ENCODE measurements around the gene ZFAND3.
"Not testable (repeated sequence)": the region's sequence is repeated elsewhere in the genome, so short reads cannot be mapped to it uniquely, and the experiment has no call there.

ZFAND3 gene

DNA sequence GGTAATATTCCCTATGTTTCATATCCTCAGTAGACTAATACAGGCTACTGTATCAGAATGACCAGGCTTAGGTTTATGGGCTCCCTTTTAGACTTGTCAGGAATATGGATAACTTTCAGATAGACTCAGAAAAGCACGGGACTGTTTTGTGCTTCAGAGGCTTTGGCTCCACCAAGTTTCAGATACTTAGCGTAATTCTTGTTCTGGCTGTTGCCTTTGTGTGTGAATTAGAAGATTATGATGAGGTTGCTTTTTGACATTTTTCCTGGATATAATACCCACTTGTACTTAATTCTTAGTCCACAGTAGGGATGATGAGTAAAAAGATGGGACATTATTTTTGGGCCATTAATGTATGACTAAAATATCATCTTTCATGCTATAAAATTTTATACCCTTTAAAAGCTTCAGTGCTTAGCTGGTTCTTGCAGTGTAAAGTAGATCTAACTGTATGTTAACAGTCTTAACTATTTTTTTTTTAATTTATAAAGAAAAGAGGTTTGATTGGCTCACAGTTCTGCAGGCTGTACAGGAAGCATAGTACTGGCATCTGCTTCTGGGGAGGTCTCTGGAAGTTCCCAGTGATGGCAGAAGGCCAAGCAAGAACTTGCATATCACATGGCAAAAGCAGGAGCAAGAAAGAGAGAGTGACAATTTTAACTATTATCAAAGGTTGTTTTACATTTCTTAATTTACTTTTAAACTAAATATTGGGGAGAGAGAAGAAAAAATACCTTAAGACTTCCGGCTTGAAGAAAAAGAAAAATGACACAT lies 120.7 kb downstream of the ZFAND3 start:
- DNase-seq = no peak

DNA sequence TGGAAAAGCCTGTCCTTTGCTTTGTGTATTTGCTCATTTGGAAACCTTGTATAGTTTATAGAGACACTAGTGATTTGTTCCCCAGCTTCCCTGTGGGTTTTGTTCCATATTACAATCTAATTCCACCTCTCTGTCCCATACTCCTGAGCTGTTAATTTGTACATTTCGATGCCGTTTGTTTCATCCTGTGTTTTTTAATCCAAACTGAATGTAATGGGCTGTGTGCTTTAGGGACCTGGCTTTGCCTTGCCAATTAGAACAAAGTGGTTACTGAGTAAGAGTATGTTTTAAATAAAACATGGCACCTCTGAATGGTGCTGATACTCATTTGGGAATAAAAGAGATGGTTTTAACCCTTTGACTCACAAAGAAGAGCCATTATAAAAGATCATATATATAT lies 122.3 kb downstream of the ZFAND3 start:
- DNase-seq = no peak

- no peak for DNase-seq
These were observed 123.3 kb downstream of the ZFAND3 start for GRCh38 chr6:37942606-37943376.

- DNase-seq = no peak
These were observed 124.0 kb downstream of the ZFAND3 start for GRCh38 chr6:37943436-37944058.

DNA sequence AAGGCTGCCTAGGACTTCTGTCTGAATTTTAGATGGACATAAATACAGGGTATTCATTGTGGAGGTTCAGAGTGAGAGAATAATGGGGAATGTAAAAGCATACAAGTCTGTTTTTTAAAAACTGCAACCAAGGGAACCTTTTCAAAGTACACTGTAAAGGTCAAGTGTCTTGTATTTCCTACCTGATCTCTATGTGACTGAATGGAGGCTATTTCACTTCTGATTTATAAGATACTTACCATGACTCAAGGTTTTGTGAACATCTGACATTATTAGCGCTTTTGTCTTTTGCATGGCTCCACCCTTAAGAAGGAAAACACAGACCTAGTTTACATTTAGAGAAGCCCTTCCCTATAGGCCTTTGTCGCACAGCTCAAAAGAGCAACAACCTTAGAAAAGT lies 126.5 kb downstream of the ZFAND3 start:
- no peak for DNase-seq

GRCh38 chr6:37947468-37947867 lies 127.9 kb downstream of the ZFAND3 start:
- DNase-seq = no peak

DNA sequence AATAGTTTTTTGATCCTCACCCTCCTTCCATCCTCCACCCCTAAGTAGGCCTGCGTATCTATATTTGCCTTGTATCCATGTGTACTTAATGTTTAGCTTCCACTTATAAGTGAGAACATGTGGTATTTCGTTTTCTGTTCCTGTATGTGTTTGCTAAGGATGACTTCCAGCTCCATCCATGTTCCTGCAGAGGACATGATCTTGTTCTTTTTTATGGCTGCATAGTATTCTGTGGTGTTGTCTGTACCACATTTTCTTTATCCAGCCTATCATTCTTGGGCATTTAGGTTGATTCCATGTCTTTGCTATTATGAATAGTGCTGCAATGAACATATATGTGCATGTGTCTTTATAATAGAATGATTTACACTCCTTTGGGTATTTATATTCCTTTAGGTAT lies 129.1 kb downstream of the ZFAND3 start:
- not testable (repeated sequence) for DNase-seq

DNA sequence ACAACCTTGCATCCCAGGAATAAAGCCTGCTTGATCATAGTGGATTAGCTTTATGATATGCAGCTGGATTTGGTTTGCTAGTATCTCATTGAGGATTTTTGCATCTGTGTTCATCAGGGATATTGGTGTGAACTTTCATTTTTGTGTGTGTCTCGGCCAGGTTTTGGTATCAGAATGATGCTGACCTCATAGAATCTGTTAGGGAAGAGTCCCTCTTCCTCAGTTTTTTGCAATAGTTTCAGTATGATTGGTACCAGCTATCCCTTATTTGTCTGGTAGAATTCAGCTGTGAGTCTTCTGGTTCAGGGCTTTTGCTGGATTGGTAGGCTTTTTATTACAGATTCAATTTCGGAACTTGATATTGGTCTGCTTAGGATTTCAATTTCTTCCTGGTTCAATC lies 132.5 kb downstream of the ZFAND3 start:
- DNase-seq = no peak

- DNase-seq = no peak
These were observed 135.3 kb downstream of the ZFAND3 start for GRCh38 chr6:37954791-37955190.

- no peak for DNase-seq
These were observed 137.3 kb downstream of the ZFAND3 start for GRCh38 chr6:37956711-37957275.

- no peak for DNase-seq
These were observed 139.5 kb downstream of the ZFAND3 start for GRCh38 chr6:37959061-37959460.

DNA sequence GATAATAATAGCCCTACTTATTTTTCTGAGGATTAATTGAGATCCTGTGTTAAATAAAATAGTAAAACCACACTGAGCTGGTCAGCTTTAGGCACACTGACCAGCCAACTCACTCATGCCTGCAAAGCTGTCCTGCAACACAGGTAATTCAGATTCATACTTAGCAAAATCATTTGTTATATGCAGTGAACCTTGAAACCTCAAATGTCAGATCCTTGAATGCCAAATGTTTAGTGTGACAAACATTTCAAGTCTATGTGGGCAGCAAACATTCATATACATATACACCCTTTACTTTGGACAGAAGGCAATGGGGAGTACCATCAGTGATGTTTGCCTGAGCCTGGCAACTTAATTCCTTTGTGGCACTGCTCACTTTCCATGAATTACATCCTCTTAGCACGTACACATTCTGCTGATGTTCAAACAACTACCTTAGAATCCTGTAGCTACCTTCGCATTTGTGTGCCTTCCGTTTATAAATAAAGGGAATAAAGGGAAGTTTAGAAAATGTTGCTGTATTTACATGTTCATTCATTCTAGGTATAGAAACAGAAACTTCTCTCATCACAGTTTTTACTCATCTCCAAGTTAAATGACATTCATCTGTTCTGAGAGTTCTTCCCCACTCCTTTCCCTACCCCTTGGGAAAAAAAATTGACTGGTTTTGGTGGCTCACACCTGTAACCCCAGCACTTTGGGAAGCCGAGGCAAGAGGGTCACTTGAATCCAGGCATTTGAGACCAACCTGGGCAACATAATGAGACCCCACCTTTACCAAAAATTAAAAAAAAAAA lies 140.8 kb downstream of the ZFAND3 start:
- DNase-seq = no peak

GRCh38 chr6:37962481-37963080 lies 143.1 kb downstream of the ZFAND3 start:
- DNase-seq = not testable (repeated sequence)

- DNase-seq = no peak
These were observed 146.6 kb downstream of the ZFAND3 start for GRCh38 chr6:37965964-37966676.

- DNase-seq = no peak
These were observed 147.3 kb downstream of the ZFAND3 start for GRCh38 chr6:37966801-37967200.

DNA sequence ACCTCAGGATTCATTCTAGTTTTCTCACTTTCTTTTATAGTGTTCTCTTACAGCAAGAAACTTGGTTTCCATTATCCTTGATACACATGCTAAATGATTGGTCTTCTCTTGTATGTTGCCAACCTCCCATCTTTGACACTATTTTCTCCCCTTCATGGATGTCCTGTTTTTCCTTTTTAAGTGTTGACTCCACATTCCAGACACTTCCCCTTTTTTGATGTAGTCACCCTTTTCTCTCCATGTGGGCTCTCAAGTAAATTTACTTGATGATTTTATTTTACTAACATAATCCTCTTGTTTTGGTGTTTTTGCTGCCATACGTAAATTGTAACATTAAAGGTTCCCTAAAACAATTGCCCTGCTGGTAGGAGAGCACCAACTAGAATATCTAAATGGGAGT lies 148.1 kb downstream of the ZFAND3 start:
- DNase-seq = no peak

DNA sequence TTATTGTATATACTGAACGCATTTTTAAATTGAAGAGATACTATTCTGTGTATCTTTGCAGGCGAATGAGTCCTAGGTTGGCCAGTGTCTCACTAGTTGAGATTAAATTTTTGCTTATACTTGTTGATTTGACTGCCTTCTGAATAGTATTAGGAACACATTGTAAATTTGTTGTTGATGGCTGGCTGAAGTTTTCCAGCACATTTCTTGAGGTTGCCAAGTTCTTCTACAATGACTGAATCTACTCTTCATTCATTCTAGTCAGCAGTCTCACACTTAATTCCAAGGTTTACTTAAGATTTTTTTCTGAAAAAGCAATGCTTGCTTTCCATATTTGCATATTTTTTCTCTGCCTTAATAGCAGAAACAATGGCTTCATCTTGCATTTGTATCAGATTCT lies 151.7 kb downstream of the ZFAND3 start:
- no peak for DNase-seq

DNA sequence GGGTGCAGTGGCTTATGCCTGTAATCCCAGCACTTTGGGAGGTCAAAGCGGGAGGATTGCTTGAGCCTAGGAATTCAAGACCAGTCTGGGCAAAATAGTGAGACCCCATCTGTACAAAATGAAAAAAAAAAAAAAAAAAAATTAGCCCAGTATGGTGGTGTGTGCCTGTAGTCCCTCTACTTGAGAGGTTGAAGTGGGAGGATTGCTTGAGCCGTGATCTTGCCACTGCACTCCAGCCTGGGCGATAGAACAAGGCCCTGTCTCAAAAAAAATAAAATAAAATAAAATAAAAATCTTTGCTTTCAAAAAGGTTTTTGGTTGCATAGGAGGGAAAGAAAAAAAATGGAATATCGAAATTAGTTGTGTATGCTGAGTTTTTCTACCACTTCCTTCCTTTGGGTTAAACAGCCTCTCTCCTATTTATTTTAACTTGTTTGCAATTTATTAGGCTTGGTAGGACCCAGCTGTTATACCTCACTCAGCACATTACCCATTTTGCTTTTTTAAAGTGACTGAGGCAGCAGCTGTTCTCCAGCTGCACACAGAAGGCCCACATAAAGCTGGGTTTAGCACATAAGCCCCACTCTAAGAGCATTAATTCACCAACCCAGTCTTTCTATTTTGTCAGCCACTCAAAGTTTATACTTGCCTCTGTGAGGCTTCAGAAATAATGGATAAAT lies 152.3 kb downstream of the ZFAND3 start:
- no peak for DNase-seq

- DNase-seq = no peak
These were observed 153.6 kb downstream of the ZFAND3 start for GRCh38 chr6:37972994-37973757.

DNA sequence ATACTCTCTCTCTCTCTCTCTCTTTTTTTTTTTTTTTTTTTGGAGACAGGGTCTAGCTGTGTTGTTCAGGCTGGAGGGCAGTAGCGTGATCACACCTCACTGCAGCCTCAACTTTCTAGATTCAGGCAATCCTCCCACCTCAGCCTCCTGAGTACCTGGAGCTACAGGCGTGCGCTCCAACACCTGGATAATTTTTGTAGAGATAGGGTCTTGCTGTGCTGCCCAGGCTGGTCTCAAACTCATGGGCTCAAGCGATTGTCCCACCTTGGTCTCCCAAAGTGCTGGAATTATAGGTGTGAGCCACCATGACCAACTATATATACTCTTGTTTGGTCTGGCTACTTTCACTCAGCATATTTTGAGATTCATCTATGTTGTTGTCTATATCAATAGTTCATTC lies 154.9 kb downstream of the ZFAND3 start:
- DNase-seq = no peak

Data from NCI-H1092 treated with DMSO at 0.1 percent for 48 hours (cell line).